Measurements from ENCODE around the gene RNF113B.
A peak's percentile ranks its signal among the peaks of the same experiment; 100 is the strongest.

Gene RNF113B

GRCh38 chr13:98216711-98217285 lies 39.7 kb upstream of the RNF113B start:
- Histone ChIP-seq H3K23ac (ENCODE audit: low read length in 2 of 2) (no peak overlapping the region), H3K18ac (ENCODE audit: low read depth in 1 of 2, low read length in 2 of 2) (peak overlapping the region in 1 of 2 experiments; percentile 52), H3K4me2 (ENCODE audit: low read length, poor library complexity, severe bottlenecking) (no peak overlapping the region), H2BK12ac (ENCODE audit: low read length in 2 of 2) (no peak overlapping the region), H2BK120ac (ENCODE audit: low read depth, low read length) (no peak overlapping the region), H3K27ac (ENCODE audit: low read length, poor library complexity, severe bottlenecking) (peak overlapping the region; percentile 75), H3K14ac (ENCODE audit: low read length in 2 of 2) (no peak overlapping the region), H4K91ac (ENCODE audit: low read length) (no peak overlapping the region), H3K4me3 (ENCODE audit: insufficient read depth in 1 of 2, low read depth in 1 of 2, low read length in 2 of 2) (no peak overlapping the region), H3K4ac (ENCODE audit: low read depth in 1 of 2, low read length in 2 of 2) (peak overlapping the region in 1 of 2 experiments; percentile 6), H4K8ac (ENCODE audit: low read length) (no peak overlapping the region), H3K4me1 (ENCODE audit: control insufficient read depth, insufficient read depth, low read depth, low read length) (peaks cover 25% of the 10 kb centered on the region), H2AK5ac (ENCODE audit: low read length, severe bottlenecking) (peak overlapping the region; percentile 50), H2BK15ac (ENCODE audit: low read depth, poor library complexity, severe bottlenecking) (peak overlapping the region; percentile 60), H3K9me3 (ENCODE audit: control insufficient read depth, low read length) (no peaks in the 10 kb centered on the region), H2BK5ac (ENCODE audit: low read depth, low read length, poor library complexity, severe bottlenecking) (no peak overlapping the region), H3K36me3 (ENCODE audit: control insufficient read depth in 1 of 2, insufficient read depth in 2 of 2, low read depth in 1 of 2, low read length in 2 of 2) (peaks cover 13 to 24% of the 10 kb centered on the region in 2 experiments), H3K79me1 (replicated peaks; ENCODE audit: low read length, poor library complexity, severe bottlenecking) (peaks cover 30% of the 10 kb centered on the region), H3K27me3 (ENCODE audit: control insufficient read depth in 1 of 2, insufficient read depth in 1 of 2, low read length in 2 of 2) (no peaks in the 10 kb centered on the region), H3K9ac (ENCODE audit: low read length) (no peak overlapping the region), H2AFZ (ENCODE audit: low read depth, low read length) (no peak overlapping the region)
- WGBS, result 55% methylated on average over 7 of the region's 7 CpGs
- DNase-seq, result peak; percentile 56

GRCh38 chr13:98216135-98216565 lies 39.1 kb upstream of the RNF113B start:
- Histone ChIP-seq H3K9me3 (ENCODE audit: control insufficient read depth, low read length) (no peaks in the 10 kb centered on the region), H2AFZ (ENCODE audit: low read depth, low read length) (no peak overlapping the region), H3K4me1 (ENCODE audit: control insufficient read depth, insufficient read depth, low read depth, low read length) (peaks cover 25% of the 10 kb centered on the region), H3K9ac (ENCODE audit: low read length) (peak overlapping the region; percentile 12), H2AK5ac (ENCODE audit: low read length, severe bottlenecking) (peak overlapping the region; percentile 49), H3K36me3 (ENCODE audit: control insufficient read depth in 1 of 2, insufficient read depth in 2 of 2, low read depth in 1 of 2, low read length in 2 of 2) (peaks cover 13 to 27% of the 10 kb centered on the region in 2 experiments), H4K8ac (ENCODE audit: low read length) (peak overlapping the region; percentile 52), H3K27ac (ENCODE audit: low read length, poor library complexity, severe bottlenecking) (peak overlapping the region; percentile 75), H4K91ac (ENCODE audit: low read length) (peak overlapping the region; percentile 70), H3K14ac (ENCODE audit: low read length in 2 of 2) (no peak overlapping the region), H2BK12ac (ENCODE audit: low read length in 2 of 2) (peak overlapping the region in 1 of 2 experiments; percentile 1), H3K4me3 (ENCODE audit: insufficient read depth in 1 of 2, low read depth in 1 of 2, low read length in 2 of 2) (no peak overlapping the region), H3K23ac (ENCODE audit: low read length in 2 of 2) (no peak overlapping the region), H3K18ac (ENCODE audit: low read depth in 1 of 2, low read length in 2 of 2) (peak overlapping the region; percentile 58 to 71), H2BK5ac (ENCODE audit: low read depth, low read length, poor library complexity, severe bottlenecking) (no peak overlapping the region), H3K27me3 (ENCODE audit: control insufficient read depth in 1 of 2, insufficient read depth in 1 of 2, low read length in 2 of 2) (no peaks in the 10 kb centered on the region), H2BK15ac (ENCODE audit: low read depth, poor library complexity, severe bottlenecking) (no peak overlapping the region), H3K79me1 (replicated peaks; ENCODE audit: low read length, poor library complexity, severe bottlenecking) (peaks cover 32% of the 10 kb centered on the region), H2BK120ac (ENCODE audit: low read depth, low read length) (peak overlapping the region; percentile 42), H3K4me2 (ENCODE audit: low read length, poor library complexity, severe bottlenecking) (no peak overlapping the region), H3K4ac (ENCODE audit: low read depth in 1 of 2, low read length in 2 of 2) (peak overlapping the region in 1 of 2 experiments; percentile 17)
- under 1% methylated on average over 4 of the region's 4 CpGs for WGBS
- DNase-seq, result peak; percentile 94

GRCh38 chr13:98215508-98215907 lies 38.4 kb upstream of the RNF113B start:
- Histone ChIP-seq H3K23ac (ENCODE audit: low read length in 2 of 2) (no peak overlapping the region), H3K4me2 (ENCODE audit: low read length, poor library complexity, severe bottlenecking) (no peak overlapping the region), H3K27me3 (ENCODE audit: control insufficient read depth in 1 of 2, insufficient read depth in 1 of 2, low read length in 2 of 2) (no peaks in the 10 kb centered on the region), H2AFZ (ENCODE audit: low read depth, low read length) (no peak overlapping the region), H2BK12ac (ENCODE audit: low read length in 2 of 2) (peak overlapping the region in 1 of 2 experiments; percentile 40), H3K79me1 (replicated peaks; ENCODE audit: low read length, poor library complexity, severe bottlenecking) (peaks cover 33% of the 10 kb centered on the region), H3K4ac (ENCODE audit: low read depth in 1 of 2, low read length in 2 of 2) (no peak overlapping the region), H3K4me3 (ENCODE audit: insufficient read depth in 1 of 2, low read depth in 1 of 2, low read length in 2 of 2) (no peak overlapping the region), H3K14ac (ENCODE audit: low read length in 2 of 2) (no peak overlapping the region), H3K36me3 (ENCODE audit: control insufficient read depth in 1 of 2, insufficient read depth in 2 of 2, low read depth in 1 of 2, low read length in 2 of 2) (peaks cover 13 to 29% of the 10 kb centered on the region in 2 experiments), H3K9ac (ENCODE audit: low read length) (no peak overlapping the region), H3K4me1 (ENCODE audit: control insufficient read depth, insufficient read depth, low read depth, low read length) (peaks cover 25% of the 10 kb centered on the region), H2BK5ac (ENCODE audit: low read depth, low read length, poor library complexity, severe bottlenecking) (no peak overlapping the region), H2BK15ac (ENCODE audit: low read depth, poor library complexity, severe bottlenecking) (no peak overlapping the region), H3K9me3 (ENCODE audit: control insufficient read depth, low read length) (no peaks in the 10 kb centered on the region), H2BK120ac (ENCODE audit: low read depth, low read length) (no peak overlapping the region), H4K91ac (ENCODE audit: low read length) (no peak overlapping the region), H3K18ac (ENCODE audit: low read depth in 1 of 2, low read length in 2 of 2) (no peak overlapping the region), H4K8ac (ENCODE audit: low read length) (no peak overlapping the region), H2AK5ac (ENCODE audit: low read length, severe bottlenecking) (peak overlapping the region; percentile 91), H3K27ac (ENCODE audit: low read length, poor library complexity, severe bottlenecking) (peak overlapping the region; percentile 75)
- no peak for DNase-seq
- 93% methylated on average over 4 of the region's 6 CpGs for WGBS

GRCh38 chr13:98214707-98215106 lies 37.6 kb upstream of the RNF113B start:
- Histone ChIP-seq H2BK5ac (ENCODE audit: low read depth, low read length, poor library complexity, severe bottlenecking) (peak overlapping the region; percentile 0), H3K27me3 (ENCODE audit: control insufficient read depth in 1 of 2, insufficient read depth in 1 of 2, low read length in 2 of 2) (no peaks in the 10 kb centered on the region), H2BK120ac (ENCODE audit: low read depth, low read length) (no peak overlapping the region), H4K8ac (ENCODE audit: low read length) (no peak overlapping the region), H4K91ac (ENCODE audit: low read length) (peak overlapping the region; percentile 14), H2AFZ (ENCODE audit: low read depth, low read length) (no peak overlapping the region), H3K4ac (ENCODE audit: low read depth in 1 of 2, low read length in 2 of 2) (peak overlapping the region in 1 of 2 experiments; percentile 44), H3K4me2 (ENCODE audit: low read length, poor library complexity, severe bottlenecking) (no peak overlapping the region), H3K9ac (ENCODE audit: low read length) (no peak overlapping the region), H3K27ac (ENCODE audit: low read length, poor library complexity, severe bottlenecking) (peak overlapping the region; percentile 41), H2AK5ac (ENCODE audit: low read length, severe bottlenecking) (peak overlapping the region; percentile 31), H2BK12ac (ENCODE audit: low read length in 2 of 2) (peak overlapping the region in 1 of 2 experiments; percentile 21), H3K79me1 (replicated peaks; ENCODE audit: low read length, poor library complexity, severe bottlenecking) (peaks cover 29% of the 10 kb centered on the region), H2BK15ac (ENCODE audit: low read depth, poor library complexity, severe bottlenecking) (no peak overlapping the region), H3K9me3 (ENCODE audit: control insufficient read depth, low read length) (no peaks in the 10 kb centered on the region), H3K23ac (ENCODE audit: low read length in 2 of 2) (no peak overlapping the region), H3K4me1 (ENCODE audit: control insufficient read depth, insufficient read depth, low read depth, low read length) (peaks cover 25% of the 10 kb centered on the region), H3K4me3 (ENCODE audit: insufficient read depth in 1 of 2, low read depth in 1 of 2, low read length in 2 of 2) (no peak overlapping the region), H3K14ac (ENCODE audit: low read length in 2 of 2) (no peak overlapping the region), H3K36me3 (ENCODE audit: control insufficient read depth in 1 of 2, insufficient read depth in 2 of 2, low read depth in 1 of 2, low read length in 2 of 2) (peaks cover 13 to 29% of the 10 kb centered on the region in 2 experiments), H3K18ac (ENCODE audit: low read depth in 1 of 2, low read length in 2 of 2) (peak overlapping the region; percentile 37 to 93)
- WGBS, result 93% methylated on average over 6 of the region's 6 CpGs
- DNase-seq, result no peak
